Central memory CD4-positive, alpha-beta T cell (primary cell): ENCODE measurements around the gene KDM5C.

Experiments
- DNase-seq: peaks from one replicate; pipeline ENCODE4 v3.0.0; 2022
- total RNA-seq, 3 experiments: gene quantifications; one replicate each; lab custom pipeline; 2026; lab: John Stamatoyannopoulos, UW

KDM5C gene
- total RNA-seq = 191 to 303 (median 217) reads per million in 3 experiments

DNA sequence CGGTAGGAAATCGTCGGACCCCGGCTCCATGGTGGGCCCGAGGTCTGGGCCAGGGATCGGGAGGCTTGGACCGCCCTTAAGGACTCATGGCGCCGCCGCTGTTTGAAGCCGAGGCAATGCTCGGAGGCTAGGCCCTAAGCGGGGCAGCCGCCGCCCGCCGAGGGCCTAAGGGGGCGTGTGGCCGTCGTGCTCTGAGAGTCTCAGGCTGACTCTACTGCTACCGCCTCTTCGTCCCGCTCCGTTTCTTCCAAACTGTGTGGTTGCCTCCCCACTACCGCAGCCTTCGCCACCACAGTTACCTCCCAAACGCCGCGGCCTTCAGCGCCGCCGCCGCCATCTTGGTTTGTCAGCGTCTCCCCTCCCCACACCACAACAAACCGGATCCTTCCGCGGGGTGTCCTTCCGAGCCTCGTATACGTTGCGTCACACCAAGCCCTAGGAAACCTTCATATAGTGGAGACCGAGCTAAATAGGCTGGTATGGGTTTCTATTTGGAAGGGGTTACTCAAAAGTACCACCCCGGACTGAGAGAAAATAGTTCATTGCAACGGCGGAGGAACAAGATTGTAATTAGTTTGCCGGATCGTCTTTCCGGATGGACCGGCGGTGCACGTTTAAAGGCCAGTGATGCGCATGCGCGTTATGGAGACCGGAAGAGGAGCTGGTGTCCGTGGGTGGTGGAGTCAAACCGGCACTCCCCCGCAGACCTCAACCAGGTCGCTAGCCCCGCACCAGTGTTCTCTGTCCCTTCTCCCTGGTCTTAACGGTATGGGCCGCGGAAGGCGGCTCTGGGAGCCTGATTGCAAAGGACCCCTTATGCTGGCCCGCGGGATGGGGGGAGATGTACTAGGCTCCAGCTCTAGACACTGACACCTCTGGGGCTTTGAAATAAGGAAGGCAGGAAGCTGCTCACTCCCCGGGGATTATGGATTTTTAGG is at the start of gene KDM5C:
TSS of gene KDM5C (minus strand) at position 348 of the 938 bp plus-strand sequence. CDS start at position 30, 318 bp downstream.
- peak; percentile 95 for DNase-seq

GRCh38 chrX:53272808-53273337 is 47.9 kb upstream of the KDM5C start:
- no peak for DNase-seq

DNA sequence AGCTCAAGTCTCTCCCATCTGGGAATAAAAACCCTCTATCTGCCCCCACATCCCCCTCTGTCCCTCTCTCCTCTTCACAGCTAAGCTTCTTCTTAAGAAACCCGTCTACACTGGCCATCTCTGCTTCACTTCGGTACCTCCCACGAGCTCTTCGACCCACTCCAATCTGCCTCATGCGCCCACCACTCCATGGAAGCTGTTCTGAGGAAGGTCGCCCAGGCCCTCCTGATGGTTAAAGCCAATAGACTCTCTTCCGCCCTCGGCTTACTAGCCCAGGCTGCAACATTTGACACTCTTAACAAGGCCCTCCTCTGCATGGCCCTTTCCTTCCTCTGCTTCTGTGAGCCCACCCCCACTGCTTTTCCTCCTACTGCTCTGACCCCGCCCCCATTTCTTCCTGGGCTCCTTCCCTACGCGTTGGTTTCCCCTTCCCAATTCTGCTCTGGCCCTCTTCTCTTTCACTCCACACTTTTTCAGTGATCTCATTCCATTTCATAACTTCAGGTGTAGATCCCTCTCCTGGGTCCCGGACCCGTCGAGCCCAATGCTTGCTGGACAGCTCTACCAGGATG is 44.6 kb upstream of the KDM5C start:
- DNase-seq = no peak

GRCh38 chrX:53268173-53268572 is 43.2 kb upstream of the KDM5C start:
- DNase-seq = no peak

DNA sequence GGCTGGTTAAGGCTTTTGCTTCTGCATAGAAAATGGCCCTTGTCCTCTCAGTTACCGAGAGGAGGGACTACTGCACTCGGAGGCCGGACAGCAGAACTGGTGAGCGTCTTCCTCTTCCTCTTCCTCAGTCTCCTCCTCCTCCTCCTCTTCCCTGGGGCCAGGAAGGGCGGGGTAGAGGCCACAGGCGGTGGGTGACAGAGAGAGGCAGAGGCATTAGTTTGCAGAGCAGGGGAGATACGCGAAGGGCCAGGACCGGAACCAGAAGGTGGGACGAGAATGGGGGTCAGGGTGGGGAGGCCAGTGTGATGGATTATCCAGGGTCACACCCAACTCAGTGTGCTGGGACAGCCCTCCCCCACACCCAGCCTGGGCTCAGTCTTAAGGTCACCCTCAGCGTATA is 41.9 kb upstream of the KDM5C start:
- DNase-seq = no peak

- DNase-seq = no peak
These were observed 41.0 kb upstream of the KDM5C start for GRCh38 chrX:53265771-53266574.

- DNase-seq = no peak
These were observed 38.6 kb upstream of the KDM5C start for GRCh38 chrX:53263597-53264094.

- no peak for DNase-seq
These were observed 37.9 kb upstream of the KDM5C start for GRCh38 chrX:53262918-53263394.

GRCh38 chrX:53262189-53262917 is 37.3 kb upstream of the KDM5C start:
- no peak for DNase-seq

GRCh38 chrX:53261355-53261972 is 36.5 kb upstream of the KDM5C start:
- no peak for DNase-seq

GRCh38 chrX:53260836-53261235 is 35.8 kb upstream of the KDM5C start:
- no peak for DNase-seq

DNA sequence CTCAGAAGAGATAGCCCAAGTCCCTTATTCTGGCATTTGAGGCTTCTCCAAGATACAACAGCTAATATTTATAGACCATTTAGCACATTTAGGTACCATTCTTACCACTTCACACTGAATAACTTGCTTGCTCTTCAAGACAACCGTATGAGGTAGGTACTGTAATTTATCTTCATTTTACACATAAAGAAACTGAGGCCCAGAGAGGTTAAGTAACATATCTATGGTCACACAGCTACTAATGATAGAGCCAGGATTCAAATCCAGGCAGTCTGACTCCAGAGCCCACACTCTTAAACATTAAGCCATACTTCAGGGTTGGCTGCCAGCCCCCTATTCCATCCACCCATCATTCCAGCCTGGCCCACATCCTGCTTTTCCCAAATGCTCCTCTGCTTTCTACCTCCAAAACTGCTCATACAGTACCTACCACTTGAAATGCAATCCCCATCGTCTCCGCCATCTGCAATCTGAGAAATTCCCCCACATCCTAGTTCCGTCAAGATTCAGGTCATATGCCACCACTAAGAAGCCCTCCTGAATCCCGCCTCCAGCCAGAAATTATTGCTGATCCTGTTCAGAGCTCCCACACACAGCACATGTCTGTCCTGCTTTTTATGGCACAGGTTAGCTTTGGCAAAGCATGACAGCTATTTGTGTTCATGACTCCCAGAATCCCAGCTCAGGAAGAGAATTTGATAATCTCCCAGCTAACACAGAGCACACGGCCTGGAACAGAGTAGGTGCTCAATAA is 32.8 kb upstream of the KDM5C start:
- no peak for DNase-seq

DNA sequence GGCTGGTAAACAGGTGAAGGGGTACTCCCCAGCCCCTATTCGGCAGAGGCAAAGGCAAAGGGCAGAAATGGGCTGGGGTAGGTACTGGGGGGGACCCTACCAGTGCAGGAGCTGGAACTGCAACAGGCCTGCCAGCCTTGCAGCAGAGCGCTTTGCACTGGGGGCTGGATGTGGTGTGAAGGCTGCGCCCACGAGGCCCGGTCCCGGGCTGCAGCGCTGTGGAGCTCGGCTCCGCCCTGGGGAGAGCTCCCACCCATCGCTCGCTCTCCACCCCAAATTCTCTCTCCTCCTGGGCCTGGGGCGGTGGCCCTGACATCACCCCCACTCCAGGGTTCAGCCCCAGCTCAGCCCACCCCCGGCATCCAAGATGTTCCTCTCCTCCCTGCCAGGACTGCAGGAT is 32.2 kb upstream of the KDM5C start:
- no peak for DNase-seq

DNA sequence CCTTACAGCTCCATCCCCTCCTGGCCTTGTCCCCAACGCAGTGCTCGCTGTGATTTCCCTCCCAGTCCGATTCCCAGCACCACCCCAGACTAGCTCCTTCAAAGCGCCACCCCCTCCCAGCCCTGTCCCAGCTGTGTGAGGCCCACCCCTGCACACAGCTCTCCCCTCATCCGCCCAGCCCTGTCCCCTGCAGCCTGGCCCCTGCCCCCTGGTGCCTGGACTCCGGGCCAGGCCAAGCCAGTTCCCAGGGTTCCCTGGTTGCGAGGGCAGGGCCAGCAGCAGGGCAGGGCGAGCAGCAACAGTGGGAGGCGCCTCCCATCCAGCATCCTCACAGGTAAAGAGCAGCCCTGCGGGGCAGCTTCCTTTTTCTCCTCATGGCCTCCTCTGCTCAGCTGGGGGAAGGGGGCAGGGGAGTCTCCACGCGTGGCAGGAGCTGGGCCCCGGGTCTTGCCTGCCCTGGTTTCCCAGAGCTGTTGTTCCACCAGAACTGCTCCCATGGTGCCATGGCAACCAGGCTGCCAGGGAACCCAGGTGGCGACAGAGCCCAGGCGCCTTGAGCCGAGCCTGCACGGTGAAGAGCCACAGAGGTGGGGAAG is 31.5 kb upstream of the KDM5C start:
- no peak for DNase-seq

GRCh38 chrX:53255738-53256191 is 30.8 kb upstream of the KDM5C start:
- no peak for DNase-seq

DNA sequence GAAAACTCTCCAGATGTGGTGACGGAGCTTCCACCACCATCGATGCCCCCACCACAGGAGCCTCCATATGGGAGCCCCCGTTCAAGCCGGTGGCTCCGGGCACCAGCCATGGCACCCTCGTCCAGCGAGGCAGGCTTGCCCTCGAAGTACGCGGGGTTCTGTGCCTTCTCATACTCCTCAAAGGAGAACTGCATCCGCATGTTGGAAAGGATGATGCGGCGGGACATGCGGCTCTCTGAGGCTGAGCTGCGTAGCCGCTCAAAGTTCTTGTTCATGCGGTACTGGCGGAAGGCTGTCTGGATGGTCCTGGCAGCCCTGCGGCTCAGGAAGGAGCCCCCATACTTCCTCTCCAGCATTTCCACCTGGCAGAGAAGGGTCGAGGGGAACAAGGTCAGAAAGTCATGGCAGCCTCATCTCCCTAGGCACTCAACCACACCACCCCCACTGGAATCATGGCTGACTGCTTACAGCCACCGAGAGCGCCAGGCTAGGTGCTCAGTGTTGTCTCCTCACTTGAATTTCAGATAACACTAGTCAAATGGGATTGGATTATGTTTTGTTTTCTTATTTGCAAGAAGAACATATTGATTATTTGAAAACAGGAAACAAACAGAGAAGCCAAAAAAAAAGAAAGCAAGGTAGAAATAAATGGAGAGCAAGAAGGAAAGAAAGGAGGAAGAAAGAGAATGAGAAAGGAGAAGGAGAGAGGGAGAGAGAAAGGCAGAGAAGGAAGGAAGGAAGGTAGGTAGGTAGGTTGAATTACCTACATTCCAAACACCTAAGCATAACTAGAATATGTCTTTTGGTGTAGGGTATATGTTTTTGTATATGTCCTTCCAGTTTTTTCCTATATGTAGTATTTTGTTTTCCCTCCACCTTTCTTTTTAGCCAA is 29.8 kb upstream of the KDM5C start:
- no peak for DNase-seq

DNA sequence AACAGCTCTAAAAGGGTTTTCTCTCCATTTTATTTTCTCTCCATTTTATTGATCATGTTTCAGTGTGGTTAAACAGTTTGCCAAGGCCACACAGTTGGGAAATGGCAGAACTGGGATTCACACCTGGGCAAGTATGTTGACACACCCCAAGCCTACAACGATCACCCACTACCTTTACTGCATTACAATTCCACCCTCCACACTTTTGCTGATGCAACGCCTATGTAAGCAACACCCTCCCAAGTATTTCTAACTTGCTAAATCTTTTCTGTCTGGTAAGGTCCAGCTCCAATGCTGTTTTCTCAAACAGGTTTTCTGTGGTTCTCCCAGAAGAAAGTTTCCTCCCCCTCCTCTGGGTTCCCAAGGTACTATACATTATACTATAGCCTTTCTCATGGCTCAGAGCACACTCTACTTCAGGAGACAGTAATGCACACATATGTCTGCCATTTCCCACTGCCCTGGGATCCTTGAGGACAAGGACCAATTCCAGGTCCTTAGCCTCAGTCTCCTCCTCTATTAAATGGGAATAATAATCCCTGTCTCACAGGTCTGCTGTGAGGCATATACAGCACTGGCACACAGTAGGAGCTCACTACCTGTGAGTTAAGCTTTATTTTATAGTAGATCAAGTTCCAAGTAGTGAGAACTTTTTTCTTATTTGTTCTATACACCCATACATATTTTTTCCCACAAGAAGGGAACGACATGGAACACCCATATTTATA is 28.4 kb upstream of the KDM5C start:
- no peak for DNase-seq

DNA sequence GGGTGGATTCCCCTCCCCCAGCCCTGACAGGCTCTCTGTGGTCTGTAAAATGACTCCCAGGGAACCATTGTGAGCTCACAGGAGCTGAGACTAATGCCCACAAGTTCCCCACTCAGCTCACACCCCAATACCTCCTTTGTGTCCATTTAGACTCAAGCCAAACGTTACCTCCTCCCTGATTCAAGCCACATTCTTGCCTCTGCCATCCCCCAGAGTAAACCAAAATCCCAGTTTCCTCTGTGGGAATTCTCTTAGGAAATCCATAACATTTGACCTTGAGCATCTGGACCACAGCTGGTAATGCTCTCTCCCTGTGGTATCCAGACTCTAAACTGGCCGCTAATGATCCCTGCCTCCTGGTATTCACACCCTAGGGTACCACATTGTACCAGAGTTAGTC is 26.3 kb upstream of the KDM5C start:
- no peak for DNase-seq
